ENCODE measurements around the gene SIRT7.
A peak's percentile ranks its signal among the peaks of the same experiment; 100 is the strongest.

Gene SIRT7

DNA sequence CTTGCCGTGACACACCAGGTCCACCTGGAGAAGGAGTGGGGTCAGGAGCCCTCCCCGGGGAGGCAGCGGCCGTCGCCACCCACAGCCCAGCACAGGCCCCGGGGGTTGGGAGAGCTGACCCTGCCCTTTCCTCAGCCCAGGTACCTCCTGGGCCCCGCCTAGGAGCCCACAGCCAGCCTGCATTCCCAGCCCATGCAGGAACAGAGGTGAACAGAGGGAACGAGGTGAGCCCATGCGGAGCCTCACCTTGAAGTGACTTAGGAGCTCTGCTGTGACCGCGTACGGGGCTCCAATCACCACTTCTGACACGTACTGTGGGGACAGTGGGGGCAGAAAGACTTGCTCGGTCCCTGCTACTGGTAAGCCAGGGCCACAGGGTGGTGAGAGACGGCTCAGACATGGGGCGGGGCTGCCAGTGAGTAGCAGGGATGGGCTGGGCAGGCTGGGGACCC lies 12.5 kb downstream of the SIRT7 start:
- H3K4me3 ChIP-seq (ENCODE audit: low read depth, low read length) = no peak overlapping the region
- TF ChIP-seq, protein P1, sequence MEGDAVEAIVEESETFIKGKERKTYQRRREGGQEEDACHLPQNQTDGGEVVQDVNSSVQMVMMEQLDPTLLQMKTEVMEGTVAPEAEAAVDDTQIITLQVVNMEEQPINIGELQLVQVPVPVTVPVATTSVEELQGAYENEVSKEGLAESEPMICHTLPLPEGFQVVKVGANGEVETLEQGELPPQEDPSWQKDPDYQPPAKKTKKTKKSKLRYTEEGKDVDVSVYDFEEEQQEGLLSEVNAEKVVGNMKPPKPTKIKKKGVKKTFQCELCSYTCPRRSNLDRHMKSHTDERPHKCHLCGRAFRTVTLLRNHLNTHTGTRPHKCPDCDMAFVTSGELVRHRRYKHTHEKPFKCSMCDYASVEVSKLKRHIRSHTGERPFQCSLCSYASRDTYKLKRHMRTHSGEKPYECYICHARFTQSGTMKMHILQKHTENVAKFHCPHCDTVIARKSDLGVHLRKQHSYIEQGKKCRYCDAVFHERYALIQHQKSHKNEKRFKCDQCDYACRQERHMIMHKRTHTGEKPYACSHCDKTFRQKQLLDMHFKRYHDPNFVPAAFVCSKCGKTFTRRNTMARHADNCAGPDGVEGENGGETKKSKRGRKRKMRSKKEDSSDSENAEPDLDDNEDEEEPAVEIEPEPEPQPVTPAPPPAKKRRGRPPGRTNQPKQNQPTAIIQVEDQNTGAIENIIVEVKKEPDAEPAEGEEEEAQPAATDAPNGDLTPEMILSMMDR (conservative IDR thresholded peaks at IDR 0.05; ENCODE audit: low read depth, low read length) = no peak
- DNase-seq (ENCODE audit: low read depth) = no peak

DNA sequence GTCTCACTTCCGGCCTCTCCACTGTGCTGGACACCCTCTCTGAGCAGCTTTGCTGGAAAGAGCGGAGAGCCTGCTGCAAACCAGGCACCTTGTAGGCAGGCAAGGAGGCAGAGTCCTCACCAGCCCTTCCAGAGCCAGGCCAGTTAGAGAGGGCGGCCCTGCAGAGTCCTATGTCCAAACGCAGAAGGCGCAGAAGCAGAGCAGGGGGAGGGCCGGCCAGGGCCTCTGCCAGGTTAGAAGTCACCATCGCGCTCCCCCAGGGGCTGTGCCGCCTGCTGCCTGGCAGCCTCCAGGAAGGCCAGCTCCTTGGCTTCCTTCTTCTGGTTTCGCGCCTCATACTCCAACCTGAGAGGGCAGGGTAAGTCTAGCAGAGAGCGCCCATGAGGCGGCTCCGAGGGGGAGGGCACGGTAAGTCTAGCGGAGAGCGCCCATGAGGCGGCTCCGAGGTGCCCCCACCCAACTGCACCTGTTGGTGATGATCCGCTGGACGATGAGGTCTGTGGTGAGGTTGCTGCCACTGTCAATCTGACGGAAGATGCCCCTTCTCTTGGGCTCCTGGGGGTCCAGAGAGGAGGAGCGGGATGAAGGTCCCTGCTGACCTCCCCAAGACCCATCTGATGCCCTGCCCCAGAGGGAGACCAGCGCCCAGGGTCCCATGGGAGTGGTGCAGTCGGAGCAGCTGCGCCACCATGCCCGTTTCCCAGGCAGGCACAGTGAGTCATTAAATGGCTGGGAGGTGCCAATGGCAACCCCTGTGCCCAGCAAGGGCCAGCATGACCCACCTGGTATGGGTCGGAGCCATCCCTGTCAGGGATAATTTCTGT lies 13.2 kb downstream of the SIRT7 start:
- TF ChIP-seq, protein P1 (conservative IDR thresholded peaks at IDR 0.05; ENCODE audit: low read depth, low read length) = no peak
- H3K4me3 ChIP-seq (ENCODE audit: low read depth, low read length) = no peak overlapping the region
- no peak for DNase-seq (ENCODE audit: low read depth)

DNA sequence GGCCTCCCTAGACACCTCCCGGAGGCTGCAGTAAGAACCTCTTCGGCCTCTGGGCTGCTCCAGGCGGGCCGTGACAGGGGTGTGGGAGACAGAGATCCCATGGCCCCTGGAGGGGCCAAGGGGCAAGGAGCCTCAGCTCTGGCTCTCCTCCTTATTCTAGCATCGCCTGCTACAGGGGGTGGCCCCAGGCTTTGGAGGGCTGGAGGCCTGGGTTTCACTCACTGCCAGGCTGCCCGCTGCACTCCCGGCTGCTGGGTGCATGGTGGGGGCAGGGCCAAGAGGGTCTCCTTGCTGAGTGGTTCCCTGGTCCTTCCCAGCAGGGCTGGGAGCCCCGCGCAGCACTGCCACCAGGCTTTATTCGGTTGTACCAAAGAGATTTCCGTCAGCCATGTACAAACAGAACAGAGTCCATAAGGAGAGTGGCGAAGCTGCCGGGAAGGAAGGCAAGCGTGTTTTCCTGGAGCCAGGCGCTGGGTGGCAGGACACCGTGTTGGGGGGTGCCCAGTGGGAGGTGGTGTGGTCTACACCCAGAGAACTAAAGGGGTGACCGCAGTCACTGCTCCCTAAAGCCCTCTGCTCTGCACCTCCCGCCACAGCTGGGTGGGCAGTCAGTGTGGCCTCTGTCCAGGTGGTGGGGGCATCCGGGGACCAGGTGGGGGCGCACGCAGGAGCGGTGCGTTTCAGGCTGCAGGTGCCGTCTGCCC lies 13.9 kb downstream of the SIRT7 start:
- no peak for DNase-seq (ENCODE audit: low read depth)
- TF ChIP-seq, protein P1 (conservative IDR thresholded peaks at IDR 0.05; ENCODE audit: low read depth, low read length) = no peak
- no peak overlapping the region for H3K4me3 ChIP-seq (ENCODE audit: low read depth, low read length)

DNA sequence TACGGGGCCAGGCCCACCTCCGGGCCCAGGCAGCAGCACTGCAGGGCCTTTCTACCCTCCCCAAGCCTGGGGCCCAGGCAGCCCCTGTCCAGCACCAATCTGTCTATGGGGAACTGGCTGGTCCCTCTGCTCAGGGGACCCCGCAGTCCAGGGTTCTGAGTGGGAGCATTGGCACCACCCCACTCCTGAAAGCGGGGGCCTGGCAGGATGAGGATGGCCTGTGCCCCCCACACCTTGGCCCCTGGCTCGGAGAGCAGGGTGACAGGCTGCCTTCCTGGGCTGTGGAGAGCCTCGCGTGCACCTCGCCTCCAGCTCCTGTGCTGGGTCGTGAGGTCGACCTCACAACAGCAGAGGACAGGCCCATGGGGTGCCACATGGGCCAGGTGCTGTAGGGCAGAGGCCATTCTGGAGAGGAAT lies 14.6 kb downstream of the SIRT7 start:
- no peak for DNase-seq (ENCODE audit: low read depth)
- TF ChIP-seq, protein P1 (conservative IDR thresholded peaks at IDR 0.05; ENCODE audit: low read depth, low read length) = no peak

DNA sequence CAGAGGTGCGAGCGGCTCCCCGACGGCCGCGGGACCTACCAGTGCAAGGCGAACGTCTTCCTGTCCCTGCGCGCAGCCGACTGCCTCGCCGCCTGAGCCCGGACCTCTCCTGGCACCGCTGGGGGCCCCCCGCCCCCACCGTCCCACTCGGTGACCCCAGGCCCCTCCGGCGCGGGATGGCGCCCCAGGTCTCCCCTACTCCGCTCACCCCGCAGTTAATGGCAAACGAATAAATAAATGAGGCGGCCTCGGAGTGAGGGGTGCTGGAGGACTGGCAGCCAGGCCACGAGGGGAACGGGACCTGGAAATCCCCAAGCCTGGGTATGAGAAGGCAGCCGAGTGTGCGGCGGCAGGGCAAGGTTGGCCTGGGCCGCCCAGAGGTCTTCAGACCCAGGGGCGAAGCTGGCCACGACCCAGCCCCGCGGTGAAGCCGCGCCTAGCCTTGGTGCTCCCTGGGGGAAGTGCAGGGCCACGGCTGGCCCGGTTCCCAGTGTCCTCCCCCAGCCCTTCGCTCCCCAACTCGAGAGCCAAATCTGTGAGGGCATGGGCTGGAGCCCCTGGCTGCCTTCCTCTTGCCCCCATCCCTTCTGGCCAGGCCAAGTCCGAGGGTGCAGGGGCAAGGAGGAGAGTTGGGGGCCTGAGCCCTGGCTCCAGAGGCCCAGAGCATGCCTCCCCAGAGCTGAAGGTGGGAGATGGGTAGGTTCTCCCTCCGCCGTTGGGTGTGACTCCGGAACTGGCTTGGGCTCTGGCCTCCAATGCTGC lies 15.1 kb downstream of the SIRT7 start:
- TF ChIP-seq, protein P1 (conservative IDR thresholded peaks at IDR 0.05; ENCODE audit: low read depth, low read length) = no peak
- peak overlapping the region; percentile 22 for H3K4me3 ChIP-seq (ENCODE audit: low read depth, low read length)
- no peak for DNase-seq (ENCODE audit: low read depth)

More for the DNA sequence above, 14.6 kb downstream of the SIRT7 start:
- H3K4me3 ChIP-seq (ENCODE audit: low read depth, low read length) = no peak overlapping the region

DNA sequence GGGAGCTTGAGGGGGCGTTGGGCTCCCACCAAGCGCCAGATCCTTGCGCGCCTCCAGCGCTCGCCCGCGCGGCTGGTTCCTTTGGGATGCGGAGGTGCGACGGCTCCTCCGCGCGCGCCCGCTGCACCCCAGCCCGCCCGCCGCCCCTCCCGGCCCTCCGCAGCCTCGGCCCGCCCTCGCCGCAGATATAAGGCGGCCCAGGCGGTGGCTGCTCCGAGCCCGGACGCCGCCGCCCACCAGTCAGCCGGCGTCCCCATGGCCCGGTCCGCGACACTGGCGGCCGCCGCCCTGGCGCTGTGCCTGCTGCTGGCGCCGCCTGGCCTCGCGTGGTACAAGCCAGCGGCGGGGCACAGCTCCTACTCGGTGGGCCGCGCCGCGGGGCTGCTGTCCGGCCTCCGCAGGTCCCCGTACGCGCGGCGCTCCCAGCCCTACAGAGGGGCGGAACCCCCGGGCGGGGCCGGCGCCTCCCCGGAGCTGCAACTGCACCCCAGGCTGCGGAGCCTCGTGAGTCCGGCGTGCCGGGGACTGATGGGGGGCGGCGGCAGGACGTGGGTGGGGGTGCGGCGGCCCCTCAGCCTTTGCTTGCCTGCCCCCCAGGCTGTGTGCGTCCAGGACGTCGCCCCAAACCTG lies 15.8 kb downstream of the SIRT7 start, which contains the start of gene NPB:
Gene NPB (plus strand): TSS at position 216 of the 630 bp plus-strand sequence. CDS start 40 bp downstream, at position 256.
- H3K4me3 ChIP-seq (ENCODE audit: low read depth, low read length) = peak within 1 kb of the TSS; percentile 22
- no peak for DNase-seq (ENCODE audit: low read depth)
- TF ChIP-seq, protein P1 (conservative IDR thresholded peaks at IDR 0.05; ENCODE audit: low read depth, low read length) = no peak

All from choroid plexus epithelial cell (primary cell).